ENCODE measurements around the gene SYNPO2. TPM values are rescaled to one million over a fixed set of nuclear protein-coding genes. Genes with fewer than 3 reads are reported as not detected.

The SYNPO2 gene
- total and polyA plus RNA-seq, 2 of the 13 experiments (the other 11 are each of a cell fraction or from before 2014, with no cell fraction given) = not detected

- TF ChIP-seq ZNF513 (CRISPR knock-in tag; conservative IDR thresholded peaks at IDR 0.05) (no peak), DMAP1 (CRISPR knock-in tag; IDR thresholded peaks at IDR 0.05) (no peak), ZNF3 (CRISPR knock-in tag; IDR thresholded peaks at IDR 0.05) (no peak), NAIF1 (CRISPR knock-in tag; IDR thresholded peaks at IDR 0.05; ENCODE audit: borderline replicate concordance) (no peak), ZFP90 (CRISPR knock-in tag; IDR thresholded peaks at IDR 0.05; ENCODE audit: borderline replicate concordance) (no peak), HIVEP1 (CRISPR knock-in tag; IDR thresholded peaks at IDR 0.05) (no peak), ZNF280B (CRISPR knock-in tag; IDR thresholded peaks at IDR 0.05; ENCODE audit: borderline replicate concordance) (no peak), PBX2 (CRISPR knock-in tag; IDR thresholded peaks at IDR 0.05) (no peak), MAF1 (CRISPR knock-in tag; IDR thresholded peaks at IDR 0.05; ENCODE audit: borderline replicate concordance) (no peak), ATF1 (CRISPR knock-in tag; IDR thresholded peaks at IDR 0.05) (0 out of 2 replicates have a peak, but pooled peaks have one; percentile 42), ZNF776 (CRISPR knock-in tag; IDR thresholded peaks at IDR 0.05) (no peak), MXD4 (CRISPR knock-in tag; IDR thresholded peaks at IDR 0.05) (no peak)
- TF ChIP-seq, protein P1, sequence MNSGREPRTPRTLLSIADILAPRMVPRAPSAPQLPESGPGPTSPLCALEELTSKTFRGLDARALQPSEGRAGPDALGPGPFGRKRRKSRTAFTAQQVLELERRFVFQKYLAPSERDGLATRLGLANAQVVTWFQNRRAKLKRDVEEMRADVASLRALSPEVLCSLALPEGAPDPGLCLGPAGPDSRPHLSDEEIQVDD (CRISPR knock-in tag; IDR thresholded peaks at IDR 0.05; ENCODE audit: borderline replicate concordance) = no peak
- TF ChIP-seq, protein P2, sequence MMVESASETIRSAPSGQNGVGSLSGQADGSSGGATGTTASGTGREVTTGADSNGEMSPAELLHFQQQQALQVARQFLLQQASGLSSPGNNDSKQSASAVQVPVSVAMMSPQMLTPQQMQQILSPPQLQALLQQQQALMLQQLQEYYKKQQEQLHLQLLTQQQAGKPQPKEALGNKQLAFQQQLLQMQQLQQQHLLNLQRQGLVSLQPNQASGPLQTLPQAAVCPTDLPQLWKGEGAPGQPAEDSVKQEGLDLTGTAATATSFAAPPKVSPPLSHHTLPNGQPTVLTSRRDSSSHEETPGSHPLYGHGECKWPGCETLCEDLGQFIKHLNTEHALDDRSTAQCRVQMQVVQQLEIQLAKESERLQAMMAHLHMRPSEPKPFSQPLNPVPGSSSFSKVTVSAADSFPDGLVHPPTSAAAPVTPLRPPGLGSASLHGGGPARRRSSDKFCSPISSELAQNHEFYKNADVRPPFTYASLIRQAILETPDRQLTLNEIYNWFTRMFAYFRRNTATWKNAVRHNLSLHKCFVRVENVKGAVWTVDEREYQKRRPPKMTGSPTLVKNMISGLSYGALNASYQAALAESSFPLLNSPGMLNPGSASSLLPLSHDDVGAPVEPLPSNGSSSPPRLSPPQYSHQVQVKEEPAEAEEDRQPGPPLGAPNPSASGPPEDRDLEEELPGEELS (CRISPR knock-in tag; IDR thresholded peaks at IDR 0.05) = peak; percentile 80
- TF ChIP-seq, protein P3, sequence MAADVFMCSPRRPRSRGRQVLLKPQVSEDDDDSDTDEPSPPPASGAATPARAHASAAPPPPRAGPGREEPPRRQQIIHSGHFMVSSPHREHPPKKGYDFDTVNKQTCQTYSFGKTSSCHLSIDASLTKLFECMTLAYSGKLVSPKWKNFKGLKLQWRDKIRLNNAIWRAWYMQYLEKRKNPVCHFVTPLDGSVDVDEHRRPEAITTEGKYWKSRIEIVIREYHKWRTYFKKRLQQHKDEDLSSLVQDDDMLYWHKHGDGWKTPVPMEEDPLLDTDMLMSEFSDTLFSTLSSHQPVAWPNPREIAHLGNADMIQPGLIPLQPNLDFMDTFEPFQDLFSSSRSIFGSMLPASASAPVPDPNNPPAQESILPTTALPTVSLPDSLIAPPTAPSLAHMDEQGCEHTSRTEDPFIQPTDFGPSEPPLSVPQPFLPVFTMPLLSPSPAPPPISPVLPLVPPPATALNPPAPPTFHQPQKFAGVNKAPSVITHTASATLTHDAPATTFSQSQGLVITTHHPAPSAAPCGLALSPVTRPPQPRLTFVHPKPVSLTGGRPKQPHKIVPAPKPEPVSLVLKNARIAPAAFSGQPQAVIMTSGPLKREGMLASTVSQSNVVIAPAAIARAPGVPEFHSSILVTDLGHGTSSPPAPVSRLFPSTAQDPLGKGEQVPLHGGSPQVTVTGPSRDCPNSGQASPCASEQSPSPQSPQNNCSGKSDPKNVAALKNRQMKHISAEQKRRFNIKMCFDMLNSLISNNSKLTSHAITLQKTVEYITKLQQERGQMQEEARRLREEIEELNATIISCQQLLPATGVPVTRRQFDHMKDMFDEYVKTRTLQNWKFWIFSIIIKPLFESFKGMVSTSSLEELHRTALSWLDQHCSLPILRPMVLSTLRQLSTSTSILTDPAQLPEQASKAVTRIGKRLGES (CRISPR knock-in tag; IDR thresholded peaks at IDR 0.05; ENCODE audit: borderline replicate concordance) = no peak
Observed at GRCh38 chr4:119080721-119081541, 192.3 kb downstream of the SYNPO2 start (continued).

All from HepG2 (cell line).